H9 (cell line): ENCODE results near the gene IQCF2. TPM values are rescaled to one million over a fixed set of nuclear protein-coding genes. Genes with fewer than 3 reads are reported as not detected.

Source experiments
- DNase-seq: peaks from one replicate; pipeline ENCODE4 v3.0.0-alpha.2; 2017
- H2AFZ ChIP-seq: one replicate; pipeline ENCODE4 v1.6.1; 2013; ENCODE audit warnings: mild to moderate bottlenecking, low read length, control low read depth, moderate library complexity
- H2AK5ac ChIP-seq: 2 replicates; pipeline ENCODE4 v1.6.1; 2013; ENCODE audit warnings: low read length, control low read depth, mixed read lengths; ENCODE audit not compliant: insufficient read length
- H2BK120ac ChIP-seq: one replicate; pipeline ENCODE4 v1.6.1; 2013; ENCODE audit warnings: low read depth, mild to moderate bottlenecking, low read length, control low read depth, inconsistent platforms; ENCODE audit not compliant: poor library complexity, severe bottlenecking
- H2BK12ac ChIP-seq: 2 replicates; pipeline ENCODE4 v1.6.1; 2013; ENCODE audit warnings: low read length, control low read depth, mixed read lengths, low read depth; ENCODE audit not compliant: insufficient read length
- H2BK15ac ChIP-seq: 2 replicates; pipeline ENCODE4 v1.6.1; 2013; ENCODE audit warnings: low read depth, low read length, control low read depth
- H2BK20ac ChIP-seq: one replicate; pipeline ENCODE4 v1.6.1; 2013; ENCODE audit warnings: low read depth, mild to moderate bottlenecking, low read length, control low read depth, inconsistent platforms; ENCODE audit not compliant: poor library complexity, severe bottlenecking
- H2BK5ac ChIP-seq: 2 replicates; pipeline ENCODE4 v1.6.1; 2013; ENCODE audit warnings: low read length, control low read depth, mixed read lengths; ENCODE audit not compliant: insufficient read length
- H3K14ac ChIP-seq: 2 replicates; pipeline ENCODE4 v1.6.1; 2013; ENCODE audit warnings: low read length, control low read depth; ENCODE audit not compliant: insufficient read depth
- H3K18ac ChIP-seq: 2 replicates; pipeline ENCODE4 v1.6.1; 2013; ENCODE audit warnings: low read depth, mild to moderate bottlenecking, mixed read lengths, low read length, control low read depth; ENCODE audit not compliant: insufficient read length
- H3K23ac ChIP-seq: 2 replicates; pipeline ENCODE4 v1.6.1; 2013; ENCODE audit warnings: low read length, control low read depth, mixed read lengths, low read depth; ENCODE audit not compliant: insufficient read length
- H3K23me2 ChIP-seq: 2 replicates; pipeline ENCODE4 v1.6.1; 2013; ENCODE audit warnings: low read depth, mild to moderate bottlenecking, mixed read lengths, low read length, control low read depth; ENCODE audit not compliant: insufficient read length, poor library complexity, severe bottlenecking
- H3K27ac ChIP-seq: 2 replicates; pipeline ENCODE4 v1.5.1; 2013; ENCODE audit warnings: low read length, control low read depth, mixed read lengths, low read depth; ENCODE audit not compliant: insufficient read length
- H3K27me3 ChIP-seq: 2 replicates; pipeline ENCODE4 v1.6.1; 2013; ENCODE audit warnings: low read length, control low read depth, inconsistent platforms; ENCODE audit not compliant: insufficient read depth
- H3K4ac ChIP-seq: 2 replicates; pipeline ENCODE4 v1.6.1; 2013; ENCODE audit warnings: low read depth, mild to moderate bottlenecking, control low read depth, inconsistent platforms, low read length, moderate library complexity
- H3K4me1 ChIP-seq: 2 replicates; pipeline ENCODE4 v1.6.1; 2013; ENCODE audit warnings: low read length, control low read depth, inconsistent platforms; ENCODE audit not compliant: insufficient read depth
- H3K4me2 ChIP-seq: 2 replicates; pipeline ENCODE4 v1.6.1; 2013; ENCODE audit warnings: low read length, control low read depth, mixed read lengths; ENCODE audit not compliant: insufficient read length, insufficient read depth
- H3K56ac ChIP-seq: 2 replicates; pipeline ENCODE4 v1.6.1; 2013; ENCODE audit warnings: low read depth, mild to moderate bottlenecking, mixed read lengths, low read length, control low read depth; ENCODE audit not compliant: insufficient read length
- H3K79me1 ChIP-seq: 2 replicates; pipeline ENCODE4 v1.6.1; 2013; ENCODE audit warnings: low read depth, mild to moderate bottlenecking, moderate library complexity, low read length, control low read depth, inconsistent platforms; ENCODE audit not compliant: insufficient read depth, poor library complexity, severe bottlenecking
- H3K79me2 ChIP-seq: 2 replicates; pipeline ENCODE4 v1.6.1; 2013; ENCODE audit warnings: low read length, control low read depth, inconsistent platforms; ENCODE audit not compliant: insufficient read depth
- H3K9ac ChIP-seq: 2 replicates; pipeline ENCODE4 v1.6.1; 2013; ENCODE audit warnings: low read length, control low read depth, mixed read lengths; ENCODE audit not compliant: insufficient read length; ENCODE audit errors: extremely low read depth
- H3K9me3 ChIP-seq: one replicate; pipeline ENCODE4 v1.6.1; 2013; ENCODE audit warnings: low read depth, low read length, inconsistent platforms; ENCODE audit not compliant: control insufficient read depth
- H3T11ph ChIP-seq: one replicate; pipeline ENCODE4 v1.6.1; 2013; ENCODE audit warnings: mild to moderate bottlenecking, low read length, control low read depth, inconsistent platforms
- H4K20me1 ChIP-seq: one replicate; pipeline ENCODE4 v1.6.1; 2013; ENCODE audit not compliant: control insufficient read depth, insufficient read length, insufficient read depth
- H4K5ac ChIP-seq: 2 replicates; pipeline ENCODE4 v1.6.1; 2013; ENCODE audit warnings: low read depth, mild to moderate bottlenecking, mixed read lengths, low read length, control low read depth; ENCODE audit not compliant: insufficient read length
- H4K8ac ChIP-seq: replicated peaks from 2 replicates; pipeline ENCODE4 v1.6.1; 2013; ENCODE audit warnings: low read length, control low read depth, mixed read lengths, low read depth; ENCODE audit not compliant: insufficient read length
- H4K91ac ChIP-seq: 2 replicates; pipeline ENCODE4 v1.6.1; 2013; ENCODE audit warnings: low read depth, mild to moderate bottlenecking, moderate library complexity, mixed read lengths, low read length, control low read depth; ENCODE audit not compliant: insufficient read length
- H3K27ac Mint-ChIP-seq, 3 experiments: 2 replicates in 2 of 3; 3 replicates in 1 of 3; pipeline ENCODE4 v1.8.0; 2020 to 2021; ENCODE audit warnings: mixed read lengths in 3 of 3, mild to moderate bottlenecking in 1 of 3, moderate library complexity in 1 of 3
- H3K27me3 Mint-ChIP-seq: 2 replicates; pipeline ENCODE4 v1.8.0; 2021; ENCODE audit warnings: low read depth, mild to moderate bottlenecking, moderate library complexity, mixed read lengths
- H3K36me3 Mint-ChIP-seq, 3 experiments: 2 replicates in 2 of 3; 3 replicates in 1 of 3; pipeline ENCODE4 v1.8.0; 2020 to 2021; ENCODE audit warnings: low read depth in 3 of 3, mixed read lengths in 3 of 3; ENCODE audit not compliant: insufficient read depth in 1 of 3
- H3K4me1 Mint-ChIP-seq, 2 experiments: 2 replicates each; pipeline ENCODE4 v1.8.0; 2020; ENCODE audit warnings: mixed read lengths in 2 of 2
- H3K4me3 Mint-ChIP-seq, 2 experiments: 2 replicates in 1 of 2; 3 replicates in 1 of 2; pipeline ENCODE4 v1.8.0; 2020 to 2021; ENCODE audit warnings: mild to moderate bottlenecking in 2 of 2, mixed read lengths in 2 of 2, moderate library complexity in 1 of 2
- H3K9me3 Mint-ChIP-seq, 2 experiments: 2 replicates in 1 of 2; 3 replicates in 1 of 2; pipeline ENCODE4 v1.8.0; 2020; ENCODE audit warnings: mild to moderate bottlenecking in 2 of 2, mixed read lengths in 2 of 2, moderate library complexity in 1 of 2
- WGBS: extraction: QIAGEN DNeasy Blood & Tissue Kit; methylation state at CpG from one replicate; pipeline ENCODE4 v1.1.7; 2013; ENCODE audit warnings: missing lambda C conversion rate, low lambda C conversion rate, mixed read lengths; ENCODE audit not compliant: insufficient read length; ENCODE audit errors: extremely low coverage; 5-methylcytosine and 5-hydroxymethylcytosine counted together
- total RNA-seq: library from RNA; stranded (reverse); gene quantifications from 2 replicates; pipeline ENCODE4 v1.2.1, GENCODE V29; 2021
- TF ChIP-seq, protein P1 (sequence below): fragments of 200-600 bp; sonication (generic); conservative IDR thresholded peaks from 3 replicates; pipeline ENCODE4 v1.8.0; 2021; ENCODE audit warnings: antibody characterized with exemption, mild to moderate bottlenecking

The IQCF2 gene
- total RNA-seq, 1 experiment from 2014 or later: not detected

DNA sequence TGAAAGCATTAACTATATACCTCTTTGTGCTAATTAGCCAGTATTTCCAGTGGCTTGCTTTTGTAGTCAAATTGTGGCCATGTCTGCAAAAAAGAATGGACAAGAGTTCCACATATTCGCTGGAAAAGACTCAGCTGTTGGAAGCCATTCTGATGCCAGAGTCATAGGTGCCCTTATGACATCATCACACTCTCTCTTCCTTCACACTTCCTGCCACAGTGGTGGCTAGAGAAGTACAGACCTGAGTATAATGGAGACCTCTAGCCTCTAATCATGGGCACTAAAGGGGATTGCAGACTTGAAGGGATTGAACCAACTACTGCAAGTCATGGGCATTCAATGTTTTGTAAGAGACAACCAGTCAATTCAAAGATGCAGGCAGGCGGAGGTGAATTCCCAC lies 44.0 kb upstream of the IQCF2 start:
- Histone ChIP-seq H3K4ac (no peak overlapping the region), H4K91ac (no peak overlapping the region), H3K4me1 (no peaks in the 10 kb centered on the region), H3K14ac (no peak overlapping the region), H3K4me2 (no peak overlapping the region), H4K8ac (no peak overlapping the region), H3K9ac (no peak overlapping the region), H2BK120ac (no peak overlapping the region), H4K5ac (no peak overlapping the region), H2AK5ac (no peak overlapping the region), H2BK5ac (no peak overlapping the region), H2BK20ac (no peak overlapping the region), H3K27me3 (no peaks in the 10 kb centered on the region), H4K20me1 (no peaks in the 10 kb centered on the region), H3K56ac (no peak overlapping the region), H2BK15ac (no peak overlapping the region), H3K9me3 (no peaks in the 10 kb centered on the region), H3K27ac (no peak overlapping the region), H3K18ac (no peak overlapping the region), H3K79me1 (no peaks in the 10 kb centered on the region), H3K79me2 (no peaks in the 10 kb centered on the region), H3K23me2 (no peaks in the 10 kb centered on the region), H2BK12ac (no peak overlapping the region), H3T11ph (no peak overlapping the region), H2AFZ (no peak overlapping the region), H3K23ac (no peak overlapping the region)
- TF ChIP-seq, protein P1, sequence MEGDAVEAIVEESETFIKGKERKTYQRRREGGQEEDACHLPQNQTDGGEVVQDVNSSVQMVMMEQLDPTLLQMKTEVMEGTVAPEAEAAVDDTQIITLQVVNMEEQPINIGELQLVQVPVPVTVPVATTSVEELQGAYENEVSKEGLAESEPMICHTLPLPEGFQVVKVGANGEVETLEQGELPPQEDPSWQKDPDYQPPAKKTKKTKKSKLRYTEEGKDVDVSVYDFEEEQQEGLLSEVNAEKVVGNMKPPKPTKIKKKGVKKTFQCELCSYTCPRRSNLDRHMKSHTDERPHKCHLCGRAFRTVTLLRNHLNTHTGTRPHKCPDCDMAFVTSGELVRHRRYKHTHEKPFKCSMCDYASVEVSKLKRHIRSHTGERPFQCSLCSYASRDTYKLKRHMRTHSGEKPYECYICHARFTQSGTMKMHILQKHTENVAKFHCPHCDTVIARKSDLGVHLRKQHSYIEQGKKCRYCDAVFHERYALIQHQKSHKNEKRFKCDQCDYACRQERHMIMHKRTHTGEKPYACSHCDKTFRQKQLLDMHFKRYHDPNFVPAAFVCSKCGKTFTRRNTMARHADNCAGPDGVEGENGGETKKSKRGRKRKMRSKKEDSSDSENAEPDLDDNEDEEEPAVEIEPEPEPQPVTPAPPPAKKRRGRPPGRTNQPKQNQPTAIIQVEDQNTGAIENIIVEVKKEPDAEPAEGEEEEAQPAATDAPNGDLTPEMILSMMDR: no peak
- peaks cover 3 to 8% of the 10 kb centered on the region in 2 experiments for H3K9me3 Mint-ChIP-seq
- H3K27me3 Mint-ChIP-seq: peaks cover 14% of the 10 kb centered on the region
- peaks cover 0 to 5% (median 0%) of the 10 kb centered on the region in 3 experiments; a peak in 2 of 7 replicates for H3K36me3 Mint-ChIP-seq
- peaks cover 9 to 12% of the 10 kb centered on the region in 2 experiments for H3K4me1 Mint-ChIP-seq
- no peak overlapping the region for H3K4me3 Mint-ChIP-seq
- no peak overlapping the region for H3K27ac Mint-ChIP-seq
- WGBS: no CpG with 5 or more reads among the region's 2 CpGs
- no peak for DNase-seq
